Thyroid gland (tissue), 4 donors: ENCODE measurements around the gene CHSY1.

Source experiments
- CTCF ChIP-seq, 6 experiments: fragments of 200-600 bp in 3 of 6; fragments of 450-650 bp in 3 of 6; sonication (generic) in 3 of 6; IDR thresholded peaks; one replicate each; pipeline ENCODE4 v1.5.1; 2016 to 2019; ENCODE audit warnings: antibody characterized with exemption in 6 of 6, mild to moderate bottlenecking in 2 of 6, inconsistent platforms in 1 of 6, moderate library complexity in 1 of 6
- POLR2A ChIP-seq, 2 donors: fragments of 450-650 bp; IDR thresholded peaks; one replicate each; pipeline ENCODE4 v1.6.1; 2017; ENCODE audit warnings: antibody characterized with exemption in 2 of 2, mild to moderate bottlenecking in 2 of 2, moderate library complexity in 1 of 2

GRCh38 chr15:101201411-101202174 is 50.3 kb downstream of the CHSY1 start:
- TF ChIP-seq CTCF (IDR thresholded peaks at IDR 0.05) = no peak
- no peak for TF ChIP-seq POLR2A (IDR thresholded peaks at IDR 0.05)
